Transverse colon (tissue), 4 donors: ENCODE results near the gene GNAO1.

Source experiments
- EP300 ChIP-seq: sonication (generic); formaldehyde crosslinking; IDR thresholded peaks from one replicate; pipeline ENCODE4 v1.6.1; 2017; ENCODE audit warnings: antibody characterized with exemption, low read depth
- POLR2A ChIP-seq: fragments of 450-650 bp; IDR thresholded peaks from one replicate; pipeline ENCODE4 v1.6.1; 2016; ENCODE audit warnings: antibody characterized with exemption, mild to moderate bottlenecking, moderate library complexity
- POLR2AphosphoS5 ChIP-seq, 3 donors: sonication (generic); formaldehyde crosslinking; IDR thresholded peaks; one replicate each; pipeline ENCODE4 v1.6.1; 2016; ENCODE audit warnings: antibody characterized with exemption in 3 of 3
- TF ChIP-seq, protein P1 (sequence below), 5 experiments: fragments of 200-600 bp in 3 of 5; fragments of 450-650 bp in 2 of 5; sonication (generic) in 3 of 5; IDR thresholded peaks; 1 replicate in 2 of 5; 2 replicates in 3 of 5; pipeline ENCODE4 v1.5.1; 2016 to 2017; ENCODE audit warnings: antibody characterized with exemption in 5 of 5, inconsistent platforms in 3 of 5, mild to moderate bottlenecking in 2 of 5, moderate library complexity in 1 of 5

GRCh38 chr16:56226187-56226586 is 34.9 kb downstream of the GNAO1 start:
- TF ChIP-seq, protein P1, sequence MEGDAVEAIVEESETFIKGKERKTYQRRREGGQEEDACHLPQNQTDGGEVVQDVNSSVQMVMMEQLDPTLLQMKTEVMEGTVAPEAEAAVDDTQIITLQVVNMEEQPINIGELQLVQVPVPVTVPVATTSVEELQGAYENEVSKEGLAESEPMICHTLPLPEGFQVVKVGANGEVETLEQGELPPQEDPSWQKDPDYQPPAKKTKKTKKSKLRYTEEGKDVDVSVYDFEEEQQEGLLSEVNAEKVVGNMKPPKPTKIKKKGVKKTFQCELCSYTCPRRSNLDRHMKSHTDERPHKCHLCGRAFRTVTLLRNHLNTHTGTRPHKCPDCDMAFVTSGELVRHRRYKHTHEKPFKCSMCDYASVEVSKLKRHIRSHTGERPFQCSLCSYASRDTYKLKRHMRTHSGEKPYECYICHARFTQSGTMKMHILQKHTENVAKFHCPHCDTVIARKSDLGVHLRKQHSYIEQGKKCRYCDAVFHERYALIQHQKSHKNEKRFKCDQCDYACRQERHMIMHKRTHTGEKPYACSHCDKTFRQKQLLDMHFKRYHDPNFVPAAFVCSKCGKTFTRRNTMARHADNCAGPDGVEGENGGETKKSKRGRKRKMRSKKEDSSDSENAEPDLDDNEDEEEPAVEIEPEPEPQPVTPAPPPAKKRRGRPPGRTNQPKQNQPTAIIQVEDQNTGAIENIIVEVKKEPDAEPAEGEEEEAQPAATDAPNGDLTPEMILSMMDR (IDR thresholded peaks at IDR 0.05): no peak
- TF ChIP-seq POLR2A: no peak
- TF ChIP-seq POLR2AphosphoS5 (IDR thresholded peaks at IDR 0.05): no peak
- TF ChIP-seq EP300: no peak
